SK-N-MC (cell line): ENCODE data around the gene TBCEL.

Experiments used
- DNase-seq: peaks from one replicate; pipeline ENCODE4 v3.0.0-alpha.2; 2011; ENCODE audit warnings: low read depth, low spot score
- H3K27ac ChIP-seq: fragments of 200-600 bp; sonication (generic); 2 replicates; pipeline ENCODE4 v1.5.1; 2016; ENCODE audit warnings: mixed run types
- H3K36me3 ChIP-seq: fragments of 200-600 bp; sonication (generic); 2 replicates; pipeline ENCODE4 v1.6.1; 2017; ENCODE audit warnings: antibody characterized with exemption, low read length, mixed read lengths; ENCODE audit not compliant: insufficient read depth
- H3K4me3 ChIP-seq: fragments of 200-600 bp; sonication (generic); 2 replicates; pipeline ENCODE4 v1.5.1; 2016
- H3K9ac ChIP-seq: fragments of 200-600 bp; sonication (generic); 2 replicates; pipeline ENCODE4 v1.8.0; 2017; ENCODE audit warnings: mixed run types, mixed read lengths; ENCODE audit not compliant: insufficient read length
- H3K9me3 ChIP-seq: fragments of 200-600 bp; sonication (generic); 2 replicates; pipeline ENCODE4 v1.6.1; 2017; ENCODE audit warnings: low read depth, mild to moderate bottlenecking, antibody characterized with exemption, low read length, moderate library complexity, mixed read lengths
- EZH2 ChIP-seq: fragments of 200-600 bp; sonication (generic); IDR thresholded peaks from one replicate; pipeline ENCODE4 v1.6.1; 2017; ENCODE audit warnings: antibody characterized with exemption
- FOXP2 ChIP-seq: optimal IDR thresholded peaks from 2 replicates; pipeline ENCODE3; 2011; ENCODE audit warnings: mild to moderate bottlenecking, moderate library complexity; ENCODE audit not compliant: insufficient read depth; ENCODE audit errors: extremely low read length, control extremely low read depth
- POLR2AphosphoS5 ChIP-seq: IDR thresholded peaks from 2 replicates; pipeline ENCODE4 v1.6.1; 2012; ENCODE audit warnings: mild to moderate bottlenecking, low read depth, low read length, borderline replicate concordance

The TBCEL gene

GRCh38 chr11:121066623-121067022 is 42.7 kb downstream of the TBCEL start:
- H3K9ac ChIP-seq = no peak overlapping the region
- no peak overlapping the region for H3K27ac ChIP-seq
- H3K9me3 ChIP-seq = no peaks in the 10 kb centered on the region
- DNase-seq = no peak
- TF ChIP-seq EZH2 (no peak), FOXP2 (no peak), POLR2AphosphoS5 (no peak)
- no peak overlapping the region for H3K4me3 ChIP-seq
- H3K36me3 ChIP-seq = peaks cover 14% of the 10 kb centered on the region

GRCh38 chr11:121067026-121067425 is 43.1 kb downstream of the TBCEL start:
- no peak overlapping the region for H3K4me3 ChIP-seq
- H3K36me3 ChIP-seq = peaks cover 14% of the 10 kb centered on the region
- DNase-seq = no peak
- TF ChIP-seq POLR2AphosphoS5 (no peak), EZH2 (no peak), FOXP2 (no peak)
- no peak overlapping the region for H3K9ac ChIP-seq
- no peak overlapping the region for H3K27ac ChIP-seq
- no peaks in the 10 kb centered on the region for H3K9me3 ChIP-seq

GRCh38 chr11:121067453-121067852 is 43.6 kb downstream of the TBCEL start:
- Histone ChIP-seq H3K4me3 (no peak overlapping the region), H3K27ac (no peak overlapping the region), H3K9ac (no peak overlapping the region), H3K9me3 (no peaks in the 10 kb centered on the region), H3K36me3 (peaks cover 14% of the 10 kb centered on the region)
- DNase-seq = no peak
- no peak for TF ChIP-seq POLR2AphosphoS5
- no peak for TF ChIP-seq FOXP2
- TF ChIP-seq EZH2 = no peak

- peaks cover 14% of the 10 kb centered on the region for H3K36me3 ChIP-seq
- no peak for DNase-seq
- no peak overlapping the region for H3K27ac ChIP-seq
- H3K9ac ChIP-seq = no peak overlapping the region
- TF ChIP-seq EZH2 (no peak), POLR2AphosphoS5 (no peak), FOXP2 (no peak)
- H3K4me3 ChIP-seq = no peak overlapping the region
- no peaks in the 10 kb centered on the region for H3K9me3 ChIP-seq
These were observed 44.2 kb downstream of the TBCEL start for GRCh38 chr11:121067962-121068647.

GRCh38 chr11:121068787-121069186 is 44.9 kb downstream of the TBCEL start:
- H3K36me3 ChIP-seq = peaks cover 10% of the 10 kb centered on the region; the same call in 1 of the 2 replicates
- DNase-seq = no peak
- H3K9me3 ChIP-seq = no peaks in the 10 kb centered on the region
- TF ChIP-seq FOXP2 = no peak
- TF ChIP-seq POLR2AphosphoS5 = no peak
- no peak for TF ChIP-seq EZH2
- H3K27ac ChIP-seq = no peak overlapping the region
- no peak overlapping the region for H3K9ac ChIP-seq
- no peak overlapping the region for H3K4me3 ChIP-seq

GRCh38 chr11:121070951-121071845 is 47.3 kb downstream of the TBCEL start:
- H3K9me3 ChIP-seq = no peaks in the 10 kb centered on the region
- H3K27ac ChIP-seq = no peak overlapping the region
- no peak overlapping the region for H3K4me3 ChIP-seq
- TF ChIP-seq EZH2 = no peak
- peaks cover 6% of the 10 kb centered on the region; the same call in 1 of the 2 replicates for H3K36me3 ChIP-seq
- H3K9ac ChIP-seq = no peak overlapping the region
- DNase-seq = no peak

- TF ChIP-seq EZH2 = no peak
- TF ChIP-seq FOXP2 = no peak
- TF ChIP-seq POLR2AphosphoS5 = no peak
- H3K9ac ChIP-seq = no peak overlapping the region
- no peak for DNase-seq
These were observed 48.0 kb downstream of the TBCEL start for GRCh38 chr11:121071846-121072450.

GRCh38 chr11:121081321-121081720 is 57.4 kb downstream of the TBCEL start:
- Histone ChIP-seq H3K9ac (no peak overlapping the region), H3K4me3 (no peak overlapping the region), H3K27ac (no peak overlapping the region), H3K36me3 (no peaks in the 10 kb centered on the region), H3K9me3 (no peaks in the 10 kb centered on the region)
- TF ChIP-seq POLR2AphosphoS5 = no peak
- TF ChIP-seq EZH2 = no peak
- TF ChIP-seq FOXP2 = no peak
- DNase-seq = no peak

More at GRCh38 chr11:121071846-121072450, 48.0 kb downstream of the TBCEL start:
- Histone ChIP-seq H3K4me3 (no peak overlapping the region), H3K36me3 (peaks cover 6% of the 10 kb centered on the region; the same call in 1 of the 2 replicates), H3K9me3 (no peaks in the 10 kb centered on the region), H3K27ac (no peak overlapping the region)
